GM23248 (cell line): ENCODE results near the gene JAK2. TPM values are rescaled to one million over a fixed set of nuclear protein-coding genes. Genes with fewer than 3 reads are reported as not detected.

Experiments used
- DNase-seq: peaks from one replicate; pipeline ENCODE4 v3.0.0-alpha.2; 2015
- H2AFZ ChIP-seq: fragments of 200-600 bp; sonication (generic); 2 replicates; pipeline ENCODE4 v1.6.1; 2016; ENCODE audit warnings: antibody characterized with exemption
- H3F3A ChIP-seq: fragments of 200-600 bp; sonication (generic); 2 replicates; pipeline ENCODE4 v1.6.1; 2016; ENCODE audit warnings: mild to moderate bottlenecking, antibody characterized with exemption, mixed run types; ENCODE audit not compliant: insufficient read depth
- H3K27ac ChIP-seq: fragments of 200-600 bp; sonication (generic); 2 replicates; pipeline ENCODE4 v1.5.1; 2016; ENCODE audit warnings: mild to moderate bottlenecking
- H3K27me3 ChIP-seq: fragments of 200-600 bp; sonication (generic); replicated peaks from 2 replicates; pipeline ENCODE4 v1.6.1; 2016; ENCODE audit warnings: mild to moderate bottlenecking; ENCODE audit not compliant: insufficient read depth
- H3K36me3 ChIP-seq: fragments of 200-600 bp; sonication (generic); 2 replicates; pipeline ENCODE4 v1.6.1; 2016; ENCODE audit warnings: low read depth, mild to moderate bottlenecking
- H3K4me1 ChIP-seq: fragments of 200-600 bp; sonication (generic); 2 replicates; pipeline ENCODE4 v1.6.1; 2016; ENCODE audit warnings: mild to moderate bottlenecking; ENCODE audit not compliant: insufficient read depth
- H3K4me2 ChIP-seq: fragments of 200-600 bp; sonication (generic); one replicate; pipeline ENCODE4 v1.6.1; 2016; ENCODE audit warnings: mild to moderate bottlenecking; ENCODE audit not compliant: unreplicated experiment
- H3K4me3 ChIP-seq: fragments of 200-600 bp; sonication (generic); 2 replicates; pipeline ENCODE4 v1.5.1; 2016; ENCODE audit warnings: mild to moderate bottlenecking
- H3K79me2 ChIP-seq: fragments of 200-600 bp; sonication (generic); 2 replicates; pipeline ENCODE4 v1.6.1; 2016; ENCODE audit warnings: mild to moderate bottlenecking; ENCODE audit not compliant: insufficient read depth
- H3K9ac ChIP-seq: fragments of 200-600 bp; sonication (generic); 2 replicates; pipeline ENCODE4 v1.6.1; 2016; ENCODE audit warnings: mild to moderate bottlenecking
- H3K9me2 ChIP-seq: fragments of 200-600 bp; sonication (generic); 2 replicates; pipeline ENCODE4 v1.6.1; 2016; ENCODE audit warnings: mixed run types, mild to moderate bottlenecking, moderate library complexity; ENCODE audit not compliant: insufficient read depth
- H3K9me3 ChIP-seq: fragments of 200-600 bp; sonication (generic); one replicate; pipeline ENCODE4 v1.6.1; 2017; ENCODE audit warnings: low read depth
- H4K20me1 ChIP-seq: fragments of 200-600 bp; sonication (generic); 2 replicates; pipeline ENCODE4 v1.6.0; 2016; ENCODE audit not compliant: insufficient read depth
- EZH2 ChIP-seq: fragments of 200-600 bp; sonication (generic); IDR thresholded peaks from 2 replicates; pipeline ENCODE4 v1.6.1; 2018; ENCODE audit warnings: antibody characterized with exemption, mild to moderate bottlenecking; ENCODE audit not compliant: insufficient read depth, poor library complexity, severe bottlenecking
- EZH2phosphoT487 ChIP-seq: fragments of 200-600 bp; sonication (generic); IDR thresholded peaks from 2 replicates; pipeline ENCODE4 v1.6.1; 2018; ENCODE audit warnings: antibody characterized with exemption, moderate library complexity, mild to moderate bottlenecking, low read depth; ENCODE audit not compliant: insufficient read depth
- WGBS, 2 experiments: methylation state at CpG; one replicate each; pipeline ENCODE4 v1.1.6; 2015 to 2017; ENCODE audit warnings: low lambda C conversion rate in 2 of 2, low coverage in 1 of 2; ENCODE audit errors: missing lambda C conversion rate in 2 of 2; 5-methylcytosine and 5-hydroxymethylcytosine counted together
- in situ Hi-C: fragments of 300-500 bp; cut with MboI; formaldehyde crosslinking; loops from 2 replicates; pipeline ENCODE4 v1.15.0; 2020
- polyA plus RNA-seq: library from polyadenylated mRNA; unstranded; fragments of >200 nt; fragmentation: Nextera tagmentation; extraction: Ambion mirVana; gene quantifications from 2 replicates; pipeline ENCODE4 v1.2.1, GENCODE V29; 2016
- total RNA-seq: library from RNA; depleted of rRNA; stranded (reverse); fragments of >200 nt; shearing (Covaris generic); gene quantifications from 2 replicates; pipeline ENCODE4 v1.2.3, GENCODE V29; 2014

Gene JAK2
- total and polyA plus RNA-seq, 2 experiments from 2014 or later: 5.0 to 6.5 TPM

GRCh38 chr9:5040730-5041389, 55.8 kb downstream of the JAK2 start:
- TF ChIP-seq EZH2 (no peak), EZH2phosphoT487 (no peak)
- no peaks in the 10 kb centered on the region for H3K9me2 ChIP-seq
- in situ Hi-C loops: no loop called here
- no peaks in the 10 kb centered on the region for H3F3A ChIP-seq
- H3K4me2 ChIP-seq: no peak overlapping the region
- no peaks in the 10 kb centered on the region for H3K4me1 ChIP-seq
- no peak overlapping the region for H3K27ac ChIP-seq
- H3K9me3 ChIP-seq: no peaks in the 10 kb centered on the region
- H3K9ac ChIP-seq: no peak overlapping the region
- H4K20me1 ChIP-seq: no peaks in the 10 kb centered on the region
- H3K79me2 ChIP-seq: no peaks in the 10 kb centered on the region
- no peak overlapping the region for H2AFZ ChIP-seq
- no peaks in the 10 kb centered on the region for H3K27me3 ChIP-seq
- H3K4me3 ChIP-seq: no peak overlapping the region
- WGBS, 2 experiments: 97 to 98% methylated on average over 45 to 47 of the region's 47 CpGs
- H3K36me3 ChIP-seq: no peaks in the 10 kb centered on the region; the same call in 1 of the 2 replicates
- no peak for DNase-seq

- Histone ChIP-seq H4K20me1 (no peaks in the 10 kb centered on the region), H3K4me1 (no peaks in the 10 kb centered on the region), H3K27me3 (no peaks in the 10 kb centered on the region), H3K9me2 (no peaks in the 10 kb centered on the region), H3K9ac (no peak overlapping the region), H3K9me3 (no peaks in the 10 kb centered on the region), H3F3A (no peaks in the 10 kb centered on the region), H3K36me3 (no peaks in the 10 kb centered on the region; the same call in 1 of the 2 replicates), H3K4me2 (no peak overlapping the region), H3K79me2 (no peaks in the 10 kb centered on the region), H2AFZ (no peak overlapping the region), H3K27ac (no peak overlapping the region), H3K4me3 (no peak overlapping the region)
- 98 to 99% methylated on average over 48 of the region's 48 CpGs for WGBS, 2 experiments
- TF ChIP-seq EZH2 (no peak), EZH2phosphoT487 (no peak)
- no peak for DNase-seq
- in situ Hi-C loops: no loop called here
Observed at GRCh38 chr9:5041390-5042115, 56.5 kb downstream of the JAK2 start.

- H3F3A ChIP-seq: no peaks in the 10 kb centered on the region
- TF ChIP-seq EZH2: no peak
- no peak for TF ChIP-seq EZH2phosphoT487
- in situ Hi-C loops: no loop called here
- peaks cover 4% of the 10 kb centered on the region; the same call in 1 of the 2 replicates for H3K36me3 ChIP-seq
- no peaks in the 10 kb centered on the region for H3K4me1 ChIP-seq
- no peaks in the 10 kb centered on the region for H3K79me2 ChIP-seq
- H4K20me1 ChIP-seq: no peaks in the 10 kb centered on the region
- 92 to 95% methylated on average over 29 to 30 of the region's 30 CpGs for whole genome bisulfite sequencing, 2 experiments
- H3K4me2 ChIP-seq: no peak overlapping the region
- no peak overlapping the region for H3K27ac ChIP-seq
- H3K27me3 ChIP-seq: no peaks in the 10 kb centered on the region
- H3K9me2 ChIP-seq: no peaks in the 10 kb centered on the region
- H3K9me3 ChIP-seq: no peaks in the 10 kb centered on the region
- no peak overlapping the region for H2AFZ ChIP-seq
- H3K4me3 ChIP-seq: no peak overlapping the region
- H3K9ac ChIP-seq: no peak overlapping the region
- no peak for DNase-seq
Observed at GRCh38 chr9:5042661-5043178, 57.6 kb downstream of the JAK2 start.

GRCh38 chr9:5043381-5043780, 58.3 kb downstream of the JAK2 start:
- H3K27me3 ChIP-seq: no peaks in the 10 kb centered on the region
- no peak overlapping the region for H2AFZ ChIP-seq
- no peaks in the 10 kb centered on the region for H3K9me3 ChIP-seq
- no peak for DNase-seq
- no peaks in the 10 kb centered on the region for H4K20me1 ChIP-seq
- H3K4me2 ChIP-seq: no peak overlapping the region
- no peaks in the 10 kb centered on the region for H3F3A ChIP-seq
- H3K27ac ChIP-seq: no peak overlapping the region
- no peaks in the 10 kb centered on the region for H3K9me2 ChIP-seq
- no peak overlapping the region for H3K9ac ChIP-seq
- H3K4me3 ChIP-seq: no peak overlapping the region
- H3K36me3 ChIP-seq: peaks cover 4% of the 10 kb centered on the region; the same call in 1 of the 2 replicates
- TF ChIP-seq EZH2phosphoT487 (no peak), EZH2 (no peak)
- no peaks in the 10 kb centered on the region for H3K4me1 ChIP-seq
- 96 to 97% methylated on average over 3 of the region's 3 CpGs for WGBS, 2 experiments
- H3K79me2 ChIP-seq: no peaks in the 10 kb centered on the region
- in situ Hi-C loops: no loop called here
